GM18526 (cell line): ENCODE data around the gene SMIM29.

ENCODE experiments used
- POLR2A ChIP-seq: IDR thresholded peaks from 3 replicates; pipeline ENCODE4 v1.6.1; 2011; ENCODE audit not compliant: insufficient read length; ENCODE audit errors: extremely low read depth

The SMIM29 gene

GRCh38 chr6:34274129-34274528 is 25.3 kb upstream of the SMIM29 start:
- no peak for TF ChIP-seq POLR2A

- TF ChIP-seq POLR2A = no peak
Measured at GRCh38 chr6:34273242-34273805, 24.5 kb upstream of the SMIM29 start.

- no peak for TF ChIP-seq POLR2A
Measured at GRCh38 chr6:34272013-34272926, 23.5 kb upstream of the SMIM29 start.

GRCh38 chr6:34267746-34268145 is 18.9 kb upstream of the SMIM29 start:
- no peak for TF ChIP-seq POLR2A

- TF ChIP-seq POLR2A = no peak
Measured at GRCh38 chr6:34260576-34261267, 11.9 kb upstream of the SMIM29 start.

GRCh38 chr6:34259529-34260069 is 10.8 kb upstream of the SMIM29 start:
- no peak for TF ChIP-seq POLR2A

- no peak for TF ChIP-seq POLR2A
Measured at GRCh38 chr6:34249469-34250261, 859 bp upstream of the SMIM29 start.

- no peak for TF ChIP-seq POLR2A
Measured at GRCh38 chr6:34248198-34248726, 544 bp downstream of the SMIM29 start.

- TF ChIP-seq POLR2A = no peak
Measured at GRCh38 chr6:34247481-34248197, 1.2 kb downstream of the SMIM29 start.

- peak; percentile 13 for TF ChIP-seq POLR2A
Measured at GRCh38 chr6:34246563-34247391, 2.0 kb downstream of the SMIM29 start.

- no peak for TF ChIP-seq POLR2A
Measured at GRCh38 chr6:34246249-34246562, 2.6 kb downstream of the SMIM29 start.

- no peak for TF ChIP-seq POLR2A
Measured at GRCh38 chr6:34243901-34244884, 4.6 kb downstream of the SMIM29 start.
